Left ventricle myocardium superior (tissue), 1 donor: Measurements from ENCODE around the gene MSANTD1. TPM values are rescaled to one million over a fixed set of nuclear protein-coding genes. Genes with fewer than 3 reads are reported as not detected.

Source experiments
- ATAC-seq: fragments of 200-7000 bp; cut with Tn5 transposase; one replicate; pipeline ENCODE4 v1.9.1; 2020; ENCODE audit warnings: mild to moderate bottlenecking, moderate library complexity
- DNase-seq: peaks from one replicate; pipeline ENCODE4 v3.0.0-alpha.2; 2020
- intact Hi-C: fragments of 100-400 bp; cut with micrococcal nuclease; formaldehyde crosslinking; loops from one replicate; pipeline ENCODE4 v1.11.0; 2022
- total RNA-seq: library from RNA; stranded (reverse); fragmentation: NEBNext Ultra II Directional; extraction: Animal tissue kit (Norgen Biotek cat#: 25700); gene quantifications from one replicate; pipeline ENCODE4 v1.2.1, GENCODE V29; 2021
- donor health status: DM: no; HTN: yes; CAD: no; lungs with severe emphysema.

MSANTD1 gene
- total RNA-seq, 1 donor from 2014 or later = 0.45 TPM

- intact Hi-C loops = no loop called here
- DNase-seq (peak; percentile 24), ATAC-seq (no peak)
Observed at GRCh38 chr4:3228881-3229280, 20.1 kb upstream of the MSANTD1 start.

GRCh38 chr4:3229328-3229727 is 19.6 kb upstream of the MSANTD1 start:
- intact Hi-C loops = no loop called here
- DNase-seq (peak; percentile 19), ATAC-seq (no peak)

GRCh38 chr4:3229964-3230363 is 19.0 kb upstream of the MSANTD1 start:
- DNase-seq = peak; percentile 29
- intact Hi-C loops = no loop called here
- no peak for ATAC-seq

GRCh38 chr4:3231471-3231870 is 17.5 kb upstream of the MSANTD1 start:
- ATAC-seq = no peak
- intact Hi-C loops = no loop called here
- no peak for DNase-seq

- intact Hi-C loops = no loop called here
- DNase-seq = no peak
- ATAC-seq = no peak
Observed at GRCh38 chr4:3232001-3232400, 17.0 kb upstream of the MSANTD1 start.

GRCh38 chr4:3232871-3233271 is 16.1 kb upstream of the MSANTD1 start:
- intact Hi-C loops = no loop called here
- DNase-seq (no peak), ATAC-seq (no peak)

- intact Hi-C loops = no loop called here
- DNase-seq (no peak), ATAC-seq (no peak)
Observed at GRCh38 chr4:3233391-3234071, 15.4 kb upstream of the MSANTD1 start.

GRCh38 chr4:3234171-3235029 is 14.6 kb upstream of the MSANTD1 start:
- DNase-seq = no peak
- peak; percentile 15 for ATAC-seq
- intact Hi-C loops = no loop called here

- intact Hi-C loops = no loop called here
- DNase-seq = no peak
- ATAC-seq = no peak
Observed at GRCh38 chr4:3235030-3235345, 14.0 kb upstream of the MSANTD1 start.

GRCh38 chr4:3235581-3235980 is 13.4 kb upstream of the MSANTD1 start:
- intact Hi-C loops = no loop called here
- ATAC-seq (no peak), DNase-seq (no peak)

- intact Hi-C loops = no loop called here
- ATAC-seq (no peak), DNase-seq (no peak)
Observed at GRCh38 chr4:3236326-3236878, 12.6 kb upstream of the MSANTD1 start.

- ATAC-seq (no peak), DNase-seq (no peak)
- intact Hi-C loops = no loop called here
Observed at GRCh38 chr4:3237266-3237665, 11.7 kb upstream of the MSANTD1 start.

- DNase-seq (no peak), ATAC-seq (no peak)
- intact Hi-C loops = no loop called here
Observed at GRCh38 chr4:3237712-3238560, 11.0 kb upstream of the MSANTD1 start.

- ATAC-seq (no peak), DNase-seq (no peak)
- intact Hi-C loops = no loop called here
Observed at GRCh38 chr4:3238721-3239120, 10.2 kb upstream of the MSANTD1 start.

- intact Hi-C loops = no loop called here
- DNase-seq = no peak
- ATAC-seq = no peak
Observed at GRCh38 chr4:3239303-3239702, 9.7 kb upstream of the MSANTD1 start.

GRCh38 chr4:3239998-3240920 is 8.7 kb upstream of the MSANTD1 start:
- ATAC-seq (no peak), DNase-seq (no peak)
- intact Hi-C loops = no loop called here

- intact Hi-C loops = no loop called here
- no peak for DNase-seq
- ATAC-seq = no peak
Observed at GRCh38 chr4:3240936-3241522, 7.9 kb upstream of the MSANTD1 start.

- DNase-seq = no peak
Observed at GRCh38 chr4:3241898-3242524, 6.9 kb upstream of the MSANTD1 start.

More at GRCh38 chr4:3241898-3242524, 6.9 kb upstream of the MSANTD1 start:
- no peak for ATAC-seq
- intact Hi-C loops = no loop called here
